Measurements from ENCODE around the gene MTOR. TPM values are rescaled to one million over a fixed set of nuclear protein-coding genes. Genes with fewer than 3 reads are reported as not detected.

The MTOR gene
- total and polyA plus RNA-seq, 2 donors (not counting 3 experiments of a cell fraction or from before 2014, with no cell fraction given), result 33.5 to 50.4 TPM

DNA sequence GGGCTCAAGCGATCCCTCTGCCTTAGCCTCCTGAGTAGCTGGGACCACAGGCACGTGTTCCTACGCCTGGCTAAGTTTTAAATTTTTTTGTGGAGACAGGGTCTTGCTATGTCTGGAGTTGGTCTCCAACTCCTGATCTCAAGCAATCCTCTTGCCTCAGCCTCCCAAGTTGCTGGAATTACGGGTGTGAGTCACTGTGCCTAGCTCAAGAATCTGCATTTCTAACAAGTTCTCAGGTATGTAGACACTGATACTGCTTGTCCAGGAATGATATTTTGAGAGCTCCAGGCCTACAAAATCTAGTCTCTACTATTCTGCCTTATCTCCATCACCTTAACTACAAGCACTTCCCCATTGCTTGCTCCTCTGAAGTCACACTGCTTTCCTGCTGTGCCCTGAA, 50.9 kb downstream of the MTOR start:
- Histone ChIP-seq H3K9me3 (replicated peaks; ENCODE audit: control insufficient read depth, insufficient read depth, low read length) (no peaks in the 10 kb centered on the region), H3K27me3 (ENCODE audit: control insufficient read depth in 2 of 2, insufficient read depth in 2 of 2, low read length in 2 of 2) (no peaks in the 10 kb centered on the region), H3K36me3 (ENCODE audit: control insufficient read depth in 2 of 2, extremely low read depth in 1 of 2, insufficient read depth in 2 of 2, low read length in 2 of 2) (peaks cover 31 to 40% of the 10 kb centered on the region in 2 experiments), H3K27ac (ENCODE audit: insufficient read depth, low read depth, low read length) (no peak overlapping the region), H3K4me1 (ENCODE audit: control insufficient read depth, extremely low read depth, insufficient read depth, low read length) (no peaks in the 10 kb centered on the region), H3K9me1 (replicated peaks; ENCODE audit: control insufficient read depth, extremely low read depth, insufficient read depth, low read length) (no peaks in the 10 kb centered on the region), H4K20me1 (replicated peaks; ENCODE audit: control insufficient read depth, extremely low read depth, insufficient read depth, low read length) (no peaks in the 10 kb centered on the region), H3K4me2 (ENCODE audit: insufficient read depth, low read length) (no peak overlapping the region), H3K79me2 (ENCODE audit: control insufficient read depth, insufficient read depth, low read length) (no peaks in the 10 kb centered on the region), H3K4me3 (replicated peaks in 1 of 3; ENCODE audit: insufficient read depth in 1 of 3, low read depth in 1 of 3, low read length in 3 of 3) (no peak overlapping the region), H2AFZ (ENCODE audit: low read depth, low read length) (no peak overlapping the region), H3K9ac (replicated peaks; ENCODE audit: extremely low read depth, insufficient read depth, low read length) (no peak overlapping the region)
- no TSS peak for BruUV-seq (replicated peaks)
- ChIA-PET POLR2A (no interaction called here), CTCF (no interaction called here)
- DNase-seq (ENCODE audit: low read depth, low spot score), result no peak
- intact Hi-C loops (cut with micrococcal nuclease) (no loop called here), dilution Hi-C loops (cut with MboI; ENCODE audit: extremely low pct_ligation_motif_present, low sequenced_read_pairs) (no loop called here)
- TF ChIP-seq FOS (IDR thresholded peaks at IDR 0.05; ENCODE audit: borderline replicate concordance, insufficient read depth, low read length) (no peak), CTCF (IDR thresholded peaks at IDR 0.05; ENCODE audit: extremely low read depth in 1 of 2, insufficient read depth in 1 of 2, low read depth in 1 of 2, low read length in 2 of 2) (no peak)
- no peak for FAIRE-seq

DNA sequence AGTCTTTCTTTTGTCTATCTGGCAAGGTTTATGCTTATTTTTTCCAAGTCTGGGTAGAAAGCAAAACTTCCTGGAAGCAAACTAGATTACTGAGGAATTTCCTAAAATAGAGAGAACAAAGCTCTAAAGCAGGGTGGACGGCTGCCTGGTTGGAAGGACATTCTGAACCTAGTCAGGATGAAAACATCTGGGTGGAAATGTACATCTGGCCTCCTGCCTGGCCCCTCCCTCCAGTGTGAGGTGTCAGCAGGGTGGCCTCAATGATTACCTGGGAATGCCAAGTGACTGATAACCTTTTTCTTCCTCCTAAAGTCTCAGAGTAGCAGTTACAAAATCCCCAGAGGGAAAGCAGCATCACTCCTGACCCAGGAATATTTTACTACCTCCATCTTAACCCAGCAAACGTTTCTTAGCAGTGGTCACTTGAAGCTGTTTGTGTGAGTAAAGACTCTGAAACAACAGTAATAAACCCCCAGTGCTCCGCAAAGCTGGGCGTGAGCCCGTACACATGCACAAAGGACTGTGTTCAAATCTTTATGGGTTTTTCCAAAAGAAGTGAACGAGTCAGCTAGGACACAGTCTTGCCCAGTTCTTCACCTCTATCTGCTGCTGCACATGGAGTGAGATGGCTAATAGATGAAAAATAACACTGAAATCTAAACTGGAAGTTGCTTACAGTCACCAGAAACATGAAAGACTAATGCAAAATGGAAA, 54.3 kb downstream of the MTOR start:
- intact Hi-C loops (cut with micrococcal nuclease), result no loop called here
- Histone ChIP-seq H3K4me2 (ENCODE audit: insufficient read depth, low read length) (no peak overlapping the region), H4K20me1 (replicated peaks; ENCODE audit: control insufficient read depth, extremely low read depth, insufficient read depth, low read length) (no peaks in the 10 kb centered on the region), H2AFZ (ENCODE audit: low read depth, low read length) (no peak overlapping the region), H3K4me3 (replicated peaks in 1 of 3; ENCODE audit: insufficient read depth in 1 of 3, low read depth in 1 of 3, low read length in 3 of 3) (no peak overlapping the region), H3K27ac (ENCODE audit: insufficient read depth, low read depth, low read length) (no peak overlapping the region), H3K9me3 (replicated peaks; ENCODE audit: control insufficient read depth, insufficient read depth, low read length) (no peaks in the 10 kb centered on the region), H3K36me3 (ENCODE audit: control insufficient read depth in 2 of 2, extremely low read depth in 1 of 2, insufficient read depth in 2 of 2, low read length in 2 of 2) (peaks cover 31 to 33% of the 10 kb centered on the region in 2 experiments), H3K4me1 (ENCODE audit: control insufficient read depth, extremely low read depth, insufficient read depth, low read length) (no peaks in the 10 kb centered on the region), H3K27me3 (ENCODE audit: control insufficient read depth in 2 of 2, insufficient read depth in 2 of 2, low read length in 2 of 2) (no peaks in the 10 kb centered on the region), H3K9ac (replicated peaks; ENCODE audit: extremely low read depth, insufficient read depth, low read length) (no peak overlapping the region), H3K9me1 (replicated peaks; ENCODE audit: control insufficient read depth, extremely low read depth, insufficient read depth, low read length) (no peaks in the 10 kb centered on the region), H3K79me2 (ENCODE audit: control insufficient read depth, insufficient read depth, low read length) (no peaks in the 10 kb centered on the region)
- BruUV-seq (replicated peaks), result no TSS peak
- POLR2A ChIA-PET, result no interaction called here
- dilution Hi-C loops (cut with MboI; ENCODE audit: extremely low pct_ligation_motif_present, low sequenced_read_pairs), result no loop called here
- CTCF ChIA-PET, result interaction anchor here (0.6 to 1.3 kb wide), 2 partner anchors 8 to 469 kb away, joined by 4 read pairs; no protein-coding TSS in a partner anchor
- DNase-seq (ENCODE audit: low read depth, low spot score), result no peak
- FAIRE-seq, result no peak
- TF ChIP-seq MYC (IDR thresholded peaks at IDR 0.05; ENCODE audit: low read depth, low read length), result no peak
- no peak for TF ChIP-seq FOS (IDR thresholded peaks at IDR 0.05; ENCODE audit: borderline replicate concordance, insufficient read depth, low read length)
- TF ChIP-seq GATA2 (IDR thresholded peaks at IDR 0.05; ENCODE audit: insufficient read depth, insufficient read length, low read depth, low read length), result no peak
- TF ChIP-seq POLR2AphosphoS5 (IDR thresholded peaks at IDR 0.05; ENCODE audit: insufficient read depth, low read depth, low read length), result no peak
- no peak for TF ChIP-seq EZH2 (IDR thresholded peaks at IDR 0.05; ENCODE audit: borderline replicate concordance, low read depth, low read length, severe bottlenecking)
- no peak for TF ChIP-seq POLR2A (IDR thresholded peaks at IDR 0.05; ENCODE audit: low read depth, low read length)
- TF ChIP-seq CTCF (IDR thresholded peaks at IDR 0.05; ENCODE audit: extremely low read depth in 1 of 2, insufficient read depth in 1 of 2, low read depth in 1 of 2, low read length in 2 of 2), result no peak
- no peak for TF ChIP-seq MAX (IDR thresholded peaks at IDR 0.05; ENCODE audit: insufficient read depth, insufficient read length)

Measured in endothelial cell of umbilical vein (primary cell).